ENCODE results near the gene ST3GAL3. TPM values are rescaled to one million over a fixed set of nuclear protein-coding genes. Genes with fewer than 3 reads are reported as not detected.
A peak's percentile ranks its signal among the peaks of the same experiment; 100 is the strongest.

The ST3GAL3 gene
- total RNA-seq, 2 donors from 2014 or later, result 15.5 to 20.6 TPM

DNA sequence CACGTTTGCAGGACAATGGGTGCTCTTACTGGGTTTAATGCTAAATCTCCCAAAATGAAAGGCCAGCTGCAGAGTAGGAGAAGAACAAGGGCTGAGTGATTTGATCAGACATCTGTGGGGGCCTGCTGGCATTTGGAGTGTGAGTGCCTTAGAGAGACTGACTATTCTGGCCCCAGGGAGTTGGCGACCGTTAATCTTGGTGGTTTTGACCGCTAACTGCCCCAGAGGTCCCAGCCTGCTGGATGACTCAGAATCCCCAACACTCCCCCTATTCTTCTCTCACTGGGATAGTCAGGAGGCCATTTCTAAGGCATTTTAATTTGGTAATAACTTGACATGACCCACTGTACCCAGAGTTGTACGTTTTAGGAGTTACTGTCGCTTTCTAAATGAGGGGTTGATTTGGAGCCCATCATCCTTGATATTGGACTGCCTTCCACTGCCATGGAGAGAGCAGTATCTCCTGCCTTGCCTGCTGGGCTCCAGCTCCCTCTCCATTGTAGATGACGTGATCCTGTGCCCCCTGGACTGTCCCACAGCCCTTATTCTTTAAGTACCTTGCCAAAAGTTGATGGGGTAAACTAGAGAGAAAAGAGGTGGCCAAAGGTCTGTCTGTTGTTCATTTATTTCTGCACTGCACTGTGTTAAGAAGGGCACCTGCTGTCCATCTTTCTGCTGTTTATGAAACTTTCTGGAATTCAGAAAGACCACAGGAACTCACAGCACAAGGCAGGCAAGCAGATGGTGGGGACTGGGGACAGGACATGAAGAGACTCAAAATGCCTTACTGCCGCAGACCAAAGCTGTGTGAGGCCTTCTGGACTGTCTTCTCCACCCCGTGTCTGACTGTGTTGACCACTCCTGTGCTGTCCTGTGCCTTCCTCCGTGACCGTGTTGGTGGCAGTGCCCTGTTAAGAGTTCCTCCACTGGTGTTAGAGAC, 128.0 kb downstream of the ST3GAL3 start:
- DNase-seq (ENCODE audit: low spot score), result no peak
- Histone ChIP-seq H3K4me3 (no peak overlapping the region), H3K4me1 (peaks cover 0 to 34% of the 10 kb centered on the region in 2 donors), H3K27ac (peak overlapping the region; percentile 54 to 58), H3K36me3 (peaks cover 10% of the 10 kb centered on the region), H3K9me3 (no peaks in the 10 kb centered on the region), H3K27me3 (no peaks in the 10 kb centered on the region)
- TF ChIP-seq, protein P1, sequence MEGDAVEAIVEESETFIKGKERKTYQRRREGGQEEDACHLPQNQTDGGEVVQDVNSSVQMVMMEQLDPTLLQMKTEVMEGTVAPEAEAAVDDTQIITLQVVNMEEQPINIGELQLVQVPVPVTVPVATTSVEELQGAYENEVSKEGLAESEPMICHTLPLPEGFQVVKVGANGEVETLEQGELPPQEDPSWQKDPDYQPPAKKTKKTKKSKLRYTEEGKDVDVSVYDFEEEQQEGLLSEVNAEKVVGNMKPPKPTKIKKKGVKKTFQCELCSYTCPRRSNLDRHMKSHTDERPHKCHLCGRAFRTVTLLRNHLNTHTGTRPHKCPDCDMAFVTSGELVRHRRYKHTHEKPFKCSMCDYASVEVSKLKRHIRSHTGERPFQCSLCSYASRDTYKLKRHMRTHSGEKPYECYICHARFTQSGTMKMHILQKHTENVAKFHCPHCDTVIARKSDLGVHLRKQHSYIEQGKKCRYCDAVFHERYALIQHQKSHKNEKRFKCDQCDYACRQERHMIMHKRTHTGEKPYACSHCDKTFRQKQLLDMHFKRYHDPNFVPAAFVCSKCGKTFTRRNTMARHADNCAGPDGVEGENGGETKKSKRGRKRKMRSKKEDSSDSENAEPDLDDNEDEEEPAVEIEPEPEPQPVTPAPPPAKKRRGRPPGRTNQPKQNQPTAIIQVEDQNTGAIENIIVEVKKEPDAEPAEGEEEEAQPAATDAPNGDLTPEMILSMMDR (IDR thresholded peaks at IDR 0.05), result no peak

DNA sequence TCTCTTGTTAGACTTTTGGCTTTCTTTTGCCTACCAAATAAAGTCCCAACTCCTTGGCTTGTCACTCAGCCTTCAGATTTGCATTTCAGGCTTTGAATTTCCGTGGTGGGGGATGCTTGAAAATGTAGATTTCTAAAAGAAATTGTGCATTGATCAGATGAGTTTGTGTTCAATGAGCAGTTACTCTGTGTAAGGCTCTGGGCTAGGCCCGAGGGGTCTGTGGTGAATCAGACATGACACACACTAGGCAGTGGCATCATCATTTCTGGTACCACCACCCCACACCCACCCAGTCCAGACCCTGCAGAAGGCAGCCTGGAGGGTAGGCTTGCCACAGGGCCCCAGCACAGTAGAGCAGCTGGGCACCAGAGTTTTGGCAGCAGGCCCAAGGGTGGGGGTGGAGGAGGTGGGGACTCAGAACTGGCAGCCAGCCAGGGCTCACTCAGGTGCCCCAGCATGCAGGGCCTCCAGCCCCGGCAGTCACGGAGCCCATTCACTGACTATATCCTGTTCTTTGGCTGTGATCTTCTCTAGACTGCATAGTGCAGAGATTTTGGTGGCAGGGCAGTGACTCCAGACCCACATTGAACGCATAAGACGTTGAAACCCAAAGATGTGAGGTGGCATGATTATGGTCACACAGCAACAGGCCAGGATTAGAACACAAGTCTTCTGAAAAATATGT, 129.1 kb downstream of the ST3GAL3 start:
- H3K4me1 ChIP-seq, result peaks cover 0 to 34% of the 10 kb centered on the region in 2 donors
- TF ChIP-seq, protein P1 (IDR thresholded peaks at IDR 0.05), result no peak
- H3K36me3 ChIP-seq, result peaks cover 10% of the 10 kb centered on the region
- H3K9me3 ChIP-seq, result no peaks in the 10 kb centered on the region
- H3K27me3 ChIP-seq, result no peaks in the 10 kb centered on the region
- H3K27ac ChIP-seq, result no peak overlapping the region
- no peak for DNase-seq (ENCODE audit: low spot score)
- no peak overlapping the region for H3K4me3 ChIP-seq

DNA sequence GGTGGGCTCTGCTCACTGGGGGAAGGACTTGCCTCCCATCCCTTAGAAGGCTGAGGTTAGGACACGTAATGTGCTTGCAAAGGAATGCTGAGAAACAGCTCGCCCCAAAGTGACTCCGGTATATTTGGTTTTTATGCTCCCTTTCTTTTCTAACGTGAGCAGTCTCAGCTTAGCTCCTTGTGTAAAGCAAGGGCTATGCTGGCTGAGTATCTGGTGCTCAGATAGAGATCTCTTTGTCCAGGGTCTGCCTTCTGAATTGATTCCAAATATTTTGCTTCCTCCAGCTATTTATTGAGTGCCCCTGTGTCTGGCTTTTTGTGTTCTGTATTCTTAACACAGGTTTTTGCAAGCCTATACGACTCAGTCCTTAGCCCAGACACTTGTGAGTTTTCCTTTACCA, 131.7 kb downstream of the ST3GAL3 start:
- Histone ChIP-seq H3K27ac (no peak overlapping the region), H3K4me3 (no peak overlapping the region), H3K27me3 (no peaks in the 10 kb centered on the region)

DNA sequence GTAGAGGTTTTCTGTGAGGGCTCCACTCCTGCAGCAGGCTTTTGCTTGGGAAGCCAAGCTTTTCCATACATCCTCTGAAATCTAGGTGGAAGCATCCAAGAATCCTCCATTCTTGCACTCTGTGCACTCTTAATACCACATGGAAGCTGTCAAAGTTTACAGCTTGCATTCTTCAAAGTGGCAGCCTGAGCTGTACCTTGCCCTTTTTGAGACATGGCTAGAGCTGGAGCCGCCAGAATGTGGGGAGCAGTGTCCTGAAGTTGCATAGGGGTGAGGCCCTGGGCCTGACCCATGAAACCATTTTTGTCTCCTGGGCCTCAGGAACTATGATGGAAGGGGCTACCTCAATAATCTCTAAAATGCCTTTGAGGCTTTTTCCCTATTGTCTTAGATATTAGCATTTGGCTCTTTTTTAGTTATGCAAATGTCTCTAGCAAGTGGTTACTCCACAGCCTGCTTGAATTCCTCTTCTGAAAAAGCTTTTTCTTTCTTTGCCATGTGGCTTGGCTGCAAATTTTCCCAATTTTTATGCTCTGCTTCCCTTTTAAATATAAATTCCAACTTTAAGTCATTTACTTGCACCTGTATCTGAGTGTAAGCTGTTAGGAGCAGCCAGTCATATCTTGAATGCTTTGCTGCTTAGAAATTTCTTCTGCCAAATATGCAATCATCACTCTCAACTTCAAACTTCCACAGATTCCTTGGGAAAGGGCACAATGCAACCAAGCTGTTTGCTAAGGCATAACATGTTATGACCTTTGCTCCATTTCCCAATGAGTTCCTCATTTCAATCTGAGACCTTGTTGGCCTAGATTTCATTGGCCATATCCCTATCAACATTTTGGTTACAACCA, 134.2 kb downstream of the ST3GAL3 start:
- Histone ChIP-seq H3K9me3 (no peaks in the 10 kb centered on the region), H3K27me3 (no peaks in the 10 kb centered on the region), H3K4me3 (no peak overlapping the region), H3K27ac (no peak overlapping the region), H3K4me1 (peaks cover 0 to 3% of the 10 kb centered on the region in 2 donors), H3K36me3 (peaks cover 10% of the 10 kb centered on the region)
- TF ChIP-seq, protein P1 (IDR thresholded peaks at IDR 0.05), result no peak
- no peak for DNase-seq (ENCODE audit: low spot score)

More for the DNA sequence above, 131.7 kb downstream of the ST3GAL3 start:
- Histone ChIP-seq H3K4me1 (peaks cover 0 to 27% of the 10 kb centered on the region in 2 donors), H3K36me3 (peaks cover 10% of the 10 kb centered on the region), H3K9me3 (no peaks in the 10 kb centered on the region)
- TF ChIP-seq, protein P1 (IDR thresholded peaks at IDR 0.05), result no peak
- no peak for DNase-seq (ENCODE audit: low spot score)

DNA sequence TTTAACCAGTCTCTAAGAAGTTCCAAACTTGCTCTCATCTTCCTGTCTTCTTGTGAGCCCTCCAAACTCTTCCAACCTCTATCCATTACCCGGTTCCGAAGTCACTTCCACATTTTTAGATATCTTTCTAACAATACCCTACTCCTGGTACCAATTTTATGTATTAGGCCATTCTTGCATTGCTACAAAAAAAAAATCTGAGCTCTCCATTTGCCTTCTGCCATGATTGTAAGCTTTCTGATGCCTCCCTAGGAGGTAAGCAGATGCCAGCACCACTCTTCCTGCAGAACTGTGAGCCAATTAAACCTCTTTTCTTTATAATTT, 134.8 kb downstream of the ST3GAL3 start:
- H3K4me3 ChIP-seq, result no peak overlapping the region
- no peak overlapping the region for H3K27ac ChIP-seq
- H3K27me3 ChIP-seq, result no peaks in the 10 kb centered on the region
- H3K4me1 ChIP-seq, result no peaks in the 10 kb centered on the region
- TF ChIP-seq, protein P1 (IDR thresholded peaks at IDR 0.05), result no peak
- no peaks in the 10 kb centered on the region for H3K9me3 ChIP-seq
- H3K36me3 ChIP-seq, result peaks cover 10% of the 10 kb centered on the region
- no peak for DNase-seq (ENCODE audit: low spot score)

Measured in right atrium auricular region (tissue), 2 donors.